ENCODE measurements around the gene STPG2.

DNA sequence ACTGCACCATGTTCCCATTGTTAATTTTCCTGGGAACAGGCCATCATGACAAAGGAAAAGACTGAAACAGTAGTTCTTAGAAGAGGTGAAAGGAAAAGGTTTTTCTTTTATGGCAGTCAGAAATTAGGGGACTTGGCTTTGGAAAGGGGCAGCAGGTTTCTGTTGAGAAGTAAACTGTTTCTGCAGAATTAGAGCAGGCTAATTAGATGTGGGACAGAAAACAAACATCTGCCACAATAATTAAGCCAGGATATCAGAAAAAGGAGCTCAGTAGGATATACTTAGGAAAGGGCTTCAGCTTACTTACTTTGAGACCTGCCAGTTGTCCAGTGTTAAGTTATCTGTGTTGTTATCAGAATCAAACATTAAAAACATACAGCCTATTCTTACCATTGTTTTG lies 36.7 kb upstream of the STPG2 start:
- no peak for TF ChIP-seq CTCF (IDR thresholded peaks at IDR 0.05)
- TF ChIP-seq EZH2 (IDR thresholded peaks at IDR 0.05; ENCODE audit: borderline replicate concordance, insufficient read depth, low read depth, low read length, poor library complexity, severe bottlenecking), result no peak

Data from B cell (primary cell).